ENCODE data around the gene DDR2. TPM values are rescaled to one million over a fixed set of nuclear protein-coding genes. Genes with fewer than 3 reads are reported as not detected.
A peak's percentile ranks its signal among the peaks of the same experiment; 100 is the strongest.

DDR2 gene
- polyA plus RNA-seq, 1 of the 3 experiments (the other 2 are of a cell fraction), result 34.0 TPM

- Histone ChIP-seq H3K27me3 (ENCODE audit: insufficient read depth) (no peaks in the 10 kb centered on the region), H3K79me2 (ENCODE audit: insufficient read depth) (peaks cover 100% of the 10 kb centered on the region), H3F3A (replicated peaks; ENCODE audit: insufficient read depth) (peaks cover 24% of the 10 kb centered on the region), H3K4me2 (no peak overlapping the region), H3K4me3 (ENCODE audit: low read depth in 2 of 2, low read length in 1 of 2) (no peak overlapping the region), H3K4me1 (ENCODE audit: control insufficient read depth in 1 of 2, insufficient read depth in 2 of 2, low read depth in 1 of 2, low read length in 1 of 2) (peaks cover 9 to 36% of the 10 kb centered on the region in 2 experiments), H3K36me3 (replicated peaks in 1 of 2; ENCODE audit: control insufficient read depth in 1 of 2, insufficient read depth in 2 of 2, low read length in 1 of 2) (peaks cover 5 to 41% of the 10 kb centered on the region in 2 experiments), H2AFZ (ENCODE audit: low read depth) (no peak overlapping the region), H4K20me1 (ENCODE audit: insufficient read depth) (peaks cover 41% of the 10 kb centered on the region), H3K27ac (ENCODE audit: low read depth in 2 of 2, low read length in 1 of 2) (peak overlapping the region in 1 of 2 experiments; percentile 17; a peak in 1 of 4 replicates), H3K9ac (no peak overlapping the region), H3K9me3 (peaks cover 6% of the 10 kb centered on the region; the same call in 1 of the 2 replicates), H3K9me2 (no peaks in the 10 kb centered on the region)
- POLR2A ChIA-PET, result no interaction called here
- DNase-seq, result no peak
- no CpG with 5 or more reads among the region's 1 CpG for WGBS (ENCODE audit: low lambda C conversion rate)
- CTCF ChIA-PET, result interaction anchor here (1.1 kb wide), 1 partner anchor 118 kb away, joined by 3 read pairs; no protein-coding TSS in a partner anchor
- TF ChIP-seq NFIC (IDR thresholded peaks at IDR 0.05; ENCODE audit: borderline replicate concordance), result no peak
- no peak for TF ChIP-seq RCOR1 (IDR thresholded peaks at IDR 0.05; ENCODE audit: low read length)
- TF ChIP-seq ZBTB33 (IDR thresholded peaks at IDR 0.05; ENCODE audit: borderline replicate concordance, low read depth), result no peak
- no peak for TF ChIP-seq FOSL2 (IDR thresholded peaks at IDR 0.05; ENCODE audit: borderline replicate concordance, low read depth)
Measured at GRCh38 chr1:162682013-162682419, 49.8 kb downstream of the DDR2 start.

GRCh38 chr1:162687870-162688269, 55.6 kb downstream of the DDR2 start:
- Histone ChIP-seq H3K36me3 (replicated peaks in 1 of 2; ENCODE audit: control insufficient read depth in 1 of 2, insufficient read depth in 2 of 2, low read length in 1 of 2) (peaks cover 5 to 23% of the 10 kb centered on the region in 2 experiments), H3K4me3 (ENCODE audit: low read depth in 2 of 2, low read length in 1 of 2) (no peak overlapping the region), H3K4me1 (ENCODE audit: control insufficient read depth in 1 of 2, insufficient read depth in 2 of 2, low read depth in 1 of 2, low read length in 1 of 2) (peaks cover 28 to 48% of the 10 kb centered on the region in 2 experiments), H3K9me2 (no peaks in the 10 kb centered on the region), H3K9me3 (no peaks in the 10 kb centered on the region), H3K27me3 (ENCODE audit: insufficient read depth) (no peaks in the 10 kb centered on the region), H3K27ac (ENCODE audit: low read depth in 2 of 2, low read length in 1 of 2) (peak overlapping the region in 1 of 2 experiments; percentile 97; a peak in 1 of 4 replicates), H2AFZ (ENCODE audit: low read depth) (no peak overlapping the region), H3K9ac (no peak overlapping the region), H3K4me2 (0 out of 2 replicates have a peak overlapping the region, but pooled peaks have one; percentile 6), H3F3A (replicated peaks; ENCODE audit: insufficient read depth) (peaks cover 40% of the 10 kb centered on the region), H3K79me2 (ENCODE audit: insufficient read depth) (peaks cover 89% of the 10 kb centered on the region), H4K20me1 (ENCODE audit: insufficient read depth) (peaks cover 48% of the 10 kb centered on the region)
- no peak for TF ChIP-seq ELF1 (IDR thresholded peaks at IDR 0.05)
- no peak for TF ChIP-seq REST (IDR thresholded peaks at IDR 0.05; ENCODE audit: low read depth, low read length)
- no peak for TF ChIP-seq FOXM1 (IDR thresholded peaks at IDR 0.05; ENCODE audit: low read depth)
- TF ChIP-seq CHD2 (IDR thresholded peaks at IDR 0.05; ENCODE audit: low read length, partially characterized antibody), result no peak
- no peak for TF ChIP-seq FOXJ3 (CRISPR knock-in tag; IDR thresholded peaks at IDR 0.05)
- TF ChIP-seq USF1 (IDR thresholded peaks at IDR 0.05; ENCODE audit: borderline replicate concordance, low read depth), result no peak
- TF ChIP-seq PBX3 (IDR thresholded peaks at IDR 0.05), result no peak
- no peak for TF ChIP-seq TCF12 (IDR thresholded peaks at IDR 0.05)
- no peak for TF ChIP-seq RXRA (IDR thresholded peaks at IDR 0.05; ENCODE audit: borderline replicate concordance, low read depth)
- no peak for TF ChIP-seq TAF1 (IDR thresholded peaks at IDR 0.05; ENCODE audit: borderline replicate concordance, low read depth, low read length)
- no peak for TF ChIP-seq USF2 (IDR thresholded peaks at IDR 0.05; ENCODE audit: borderline replicate concordance, low read depth, low read length)
- no peak for TF ChIP-seq SIN3A (IDR thresholded peaks at IDR 0.05; ENCODE audit: borderline replicate concordance, low read depth, low read length)
- TF ChIP-seq RAD21 (IDR thresholded peaks at IDR 0.05; ENCODE audit: low read length), result no peak
- no peak for TF ChIP-seq FOSL2 (IDR thresholded peaks at IDR 0.05; ENCODE audit: borderline replicate concordance, low read depth)
- TF ChIP-seq GATA2 (CRISPR knock-in tag; IDR thresholded peaks at IDR 0.05), result no peak
- DNase-seq, result no peak
- ChIA-PET CTCF (interaction anchor here (2.8 kb wide), 1 partner anchor 74 kb away, joined by 9 read pairs; no protein-coding TSS in a partner anchor), POLR2A (no interaction called here)
- WGBS (ENCODE audit: low lambda C conversion rate), result 77% methylated on average over 6 of the region's 6 CpGs
